GM12878 (cell line): ENCODE results near the gene EVC.

ENCODE experiments used
- BACH1 ChIP-seq: fragments of 450-650 bp; IDR thresholded peaks from 2 replicates; pipeline ENCODE4 v1.6.1; 2017; ENCODE audit warnings: mild to moderate bottlenecking, borderline replicate concordance
- FOXK2 ChIP-seq: fragments of 450-650 bp; IDR thresholded peaks from 2 replicates; pipeline ENCODE4 v1.6.1; 2017; ENCODE audit warnings: mild to moderate bottlenecking, moderate library complexity
- MAX ChIP-seq: IDR thresholded peaks from 2 replicates; pipeline ENCODE4 v1.6.1; 2012; ENCODE audit warnings: low read depth, low read length, improper control_type of control experiment
- PKNOX1 ChIP-seq: fragments of 450-650 bp; IDR thresholded peaks from 2 replicates; pipeline ENCODE4 v1.6.1; 2016; ENCODE audit warnings: mild to moderate bottlenecking
- POLR2AphosphoS5 ChIP-seq: IDR thresholded peaks from 2 replicates; pipeline ENCODE4 v1.6.1; 2011; ENCODE audit warnings: mild to moderate bottlenecking, low read length, inconsistent platforms
- RAD21 ChIP-seq: IDR thresholded peaks from 2 replicates; pipeline ENCODE4 v1.6.1; 2011; ENCODE audit warnings: mild to moderate bottlenecking, low read depth, low read length, moderate library complexity; ENCODE audit not compliant: insufficient read depth
- TAF1 ChIP-seq: IDR thresholded peaks from 2 replicates; pipeline ENCODE4 v1.6.1; 2011; ENCODE audit warnings: mild to moderate bottlenecking, low read depth, low read length, borderline replicate concordance
- TARDBP ChIP-seq: IDR thresholded peaks from 2 replicates; pipeline ENCODE4 v1.6.1; 2016; ENCODE audit warnings: borderline replicate concordance

- TF ChIP-seq POLR2AphosphoS5 = no peak
- no peak for TF ChIP-seq RAD21
- TF ChIP-seq PKNOX1 = no peak
- no peak for TF ChIP-seq MAX
- TF ChIP-seq TARDBP = no peak
- TF ChIP-seq FOXK2 = no peak
- no peak for TF ChIP-seq TAF1
- no peak for TF ChIP-seq BACH1
Observed at GRCh38 chr4:5720157-5720850, 9.3 kb downstream of the EVC start.
